ENCODE data around the gene UTP11.
"Not testable (repeated sequence)": the region's sequence is repeated elsewhere in the genome, so short reads cannot be mapped to it uniquely, and the experiment has no call there.

Gene UTP11

DNA sequence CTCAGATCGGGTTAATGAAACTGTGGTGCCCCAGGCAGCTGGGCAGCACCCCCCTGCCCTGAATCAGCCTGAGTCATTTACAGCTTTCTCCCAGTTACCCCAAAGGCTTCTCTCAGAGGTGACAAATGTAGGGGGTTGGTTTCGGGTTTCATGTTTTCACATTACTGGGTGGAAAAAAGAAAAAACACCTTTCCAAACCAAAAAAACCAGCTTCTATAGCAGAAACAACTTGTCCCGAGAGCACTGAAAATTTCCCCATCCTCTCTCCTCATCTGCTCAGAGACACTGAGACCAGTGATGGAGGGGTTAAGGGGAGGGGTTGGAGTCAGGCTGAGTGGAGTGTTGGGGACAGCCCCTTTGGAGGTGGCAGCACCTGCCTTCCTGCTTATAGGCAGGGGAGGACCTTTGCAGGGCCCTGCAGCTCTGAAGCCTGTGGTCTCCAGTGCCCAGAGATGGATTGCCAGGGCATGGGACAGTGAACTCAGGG lies 15.6 kb downstream of the UTP11 start:
- no peak for DNase-seq

DNA sequence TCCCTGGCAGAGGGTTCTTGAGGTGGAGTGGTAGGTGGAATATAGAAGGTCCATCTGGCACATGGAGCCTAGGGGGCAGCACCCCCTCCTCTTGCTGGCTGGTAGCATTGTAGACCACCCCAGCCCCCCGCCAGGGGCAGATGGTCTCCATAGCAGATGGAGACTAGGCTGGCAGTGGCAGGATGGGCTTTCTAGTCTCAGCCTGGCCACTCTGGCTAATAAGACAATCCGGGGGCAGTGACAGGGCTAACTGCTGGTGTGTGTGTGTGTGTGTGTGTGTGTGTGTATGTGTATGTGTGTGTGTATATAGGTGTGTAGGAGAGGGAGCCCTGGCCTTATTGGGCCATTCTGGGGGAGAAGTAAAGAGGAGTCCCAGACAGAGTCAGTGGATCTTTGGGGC lies 16.1 kb downstream of the UTP11 start:
- no peak for DNase-seq

GRCh38 chr1:38029081-38029681 lies 16.6 kb downstream of the UTP11 start:
- no peak for DNase-seq

GRCh38 chr1:38029685-38030511 lies 17.4 kb downstream of the UTP11 start:
- DNase-seq, result peak; percentile 37 to 49

- no peak for DNase-seq
Observed at GRCh38 chr1:38030596-38031512, 18.3 kb downstream of the UTP11 start.

- no peak for DNase-seq
Observed at GRCh38 chr1:38031513-38031866, 19.0 kb downstream of the UTP11 start.

DNA sequence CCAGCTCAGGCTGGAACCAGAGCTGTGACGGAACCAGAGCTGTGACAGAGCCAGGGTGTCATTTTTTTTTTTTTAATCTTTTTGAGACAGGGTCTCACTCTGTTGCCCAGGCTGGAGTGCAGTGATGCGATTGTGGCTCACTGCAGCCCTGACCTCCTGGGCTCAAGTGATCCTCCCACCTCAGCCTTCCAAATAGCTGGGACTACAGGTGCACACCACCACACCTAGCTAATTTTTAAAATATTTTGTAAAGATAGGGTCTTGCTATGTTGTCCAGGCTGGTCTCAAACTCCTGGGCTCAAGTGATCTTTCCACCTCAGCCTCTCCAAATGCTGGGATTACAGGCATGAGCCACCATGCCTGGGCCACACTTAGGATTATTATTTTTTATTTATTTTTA lies 20.5 kb downstream of the UTP11 start:
- DNase-seq, result not testable (repeated sequence)

DNA sequence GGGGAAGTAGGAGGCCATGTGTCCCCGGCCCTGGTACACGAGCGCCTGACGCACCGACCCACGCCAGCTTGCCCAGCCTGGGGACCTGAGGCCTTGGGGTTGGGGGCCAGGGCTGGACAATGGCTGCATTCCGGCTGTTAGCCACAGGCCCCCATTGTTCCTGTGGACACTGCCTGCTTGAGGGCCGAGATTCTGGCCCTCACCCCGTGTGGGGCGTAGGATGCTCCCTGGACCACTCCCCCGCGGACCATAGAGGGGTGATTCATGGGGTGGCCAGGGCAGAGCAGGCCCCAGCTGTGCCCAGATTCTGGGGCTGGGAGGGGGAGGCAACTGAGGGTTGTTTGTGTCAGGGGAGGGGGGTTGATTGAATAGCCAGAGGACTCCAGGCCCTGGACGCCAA lies 22.3 kb downstream of the UTP11 start:
- no peak for DNase-seq

- DNase-seq, result no peak
Observed at GRCh38 chr1:38037221-38037939, 24.8 kb downstream of the UTP11 start.

DNA sequence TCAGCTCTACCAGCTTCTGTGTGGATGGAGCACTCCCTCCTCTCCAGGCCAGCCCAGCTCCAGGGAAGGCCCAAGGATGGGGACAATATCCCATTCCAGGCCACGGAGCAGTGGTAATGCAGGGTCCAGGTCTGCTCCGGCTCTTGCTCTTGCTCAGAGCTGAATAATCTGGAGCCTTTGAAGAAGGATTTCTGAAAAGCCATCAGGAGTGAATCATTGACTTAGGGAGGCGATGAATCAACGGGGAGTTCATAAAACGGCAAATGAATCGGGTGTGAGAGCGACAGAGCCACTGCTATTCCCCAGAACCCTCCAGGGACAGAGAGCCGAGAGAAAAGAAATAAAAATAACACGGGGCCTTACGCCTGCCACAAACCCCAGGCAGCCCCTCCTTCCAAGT lies 26.3 kb downstream of the UTP11 start:
- no peak for DNase-seq

DNA sequence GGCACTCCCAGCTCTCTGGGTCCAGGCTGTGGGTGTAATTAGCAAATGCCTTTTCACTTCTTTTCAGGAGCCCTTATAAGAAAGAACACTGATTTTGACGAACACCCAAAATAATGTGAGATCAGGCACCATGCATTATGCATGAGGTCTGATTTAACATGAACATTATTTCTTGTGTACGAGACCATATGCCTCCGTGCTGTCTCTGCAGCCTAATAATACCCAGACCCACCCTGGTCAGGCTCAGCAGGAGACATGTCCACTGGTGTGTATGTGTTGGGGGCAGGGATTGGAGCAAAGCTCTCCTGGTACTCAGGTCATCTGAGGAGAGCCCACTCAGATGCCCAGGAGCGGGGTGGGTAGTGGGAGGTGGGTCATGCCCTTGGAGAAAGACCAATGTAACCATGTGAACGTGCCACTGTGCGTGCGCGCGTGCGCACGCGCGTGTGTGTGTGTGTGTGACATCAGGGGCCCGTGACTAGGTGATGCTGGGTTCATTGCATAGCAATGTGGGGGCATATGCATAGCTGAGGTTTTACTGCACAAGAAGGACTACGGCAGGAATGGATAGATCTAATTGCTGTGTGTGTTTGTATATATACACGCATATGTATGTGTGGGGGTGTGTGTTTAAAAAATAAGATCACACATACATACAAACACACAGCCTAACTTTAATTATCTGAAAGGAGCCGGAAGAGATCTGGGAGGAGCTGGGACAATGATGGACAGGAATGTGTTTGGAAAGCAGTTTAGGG lies 27.0 kb downstream of the UTP11 start:
- DNase-seq, result no peak

- DNase-seq, result no peak
Observed at GRCh38 chr1:38041936-38042834, 29.7 kb downstream of the UTP11 start.

DNA sequence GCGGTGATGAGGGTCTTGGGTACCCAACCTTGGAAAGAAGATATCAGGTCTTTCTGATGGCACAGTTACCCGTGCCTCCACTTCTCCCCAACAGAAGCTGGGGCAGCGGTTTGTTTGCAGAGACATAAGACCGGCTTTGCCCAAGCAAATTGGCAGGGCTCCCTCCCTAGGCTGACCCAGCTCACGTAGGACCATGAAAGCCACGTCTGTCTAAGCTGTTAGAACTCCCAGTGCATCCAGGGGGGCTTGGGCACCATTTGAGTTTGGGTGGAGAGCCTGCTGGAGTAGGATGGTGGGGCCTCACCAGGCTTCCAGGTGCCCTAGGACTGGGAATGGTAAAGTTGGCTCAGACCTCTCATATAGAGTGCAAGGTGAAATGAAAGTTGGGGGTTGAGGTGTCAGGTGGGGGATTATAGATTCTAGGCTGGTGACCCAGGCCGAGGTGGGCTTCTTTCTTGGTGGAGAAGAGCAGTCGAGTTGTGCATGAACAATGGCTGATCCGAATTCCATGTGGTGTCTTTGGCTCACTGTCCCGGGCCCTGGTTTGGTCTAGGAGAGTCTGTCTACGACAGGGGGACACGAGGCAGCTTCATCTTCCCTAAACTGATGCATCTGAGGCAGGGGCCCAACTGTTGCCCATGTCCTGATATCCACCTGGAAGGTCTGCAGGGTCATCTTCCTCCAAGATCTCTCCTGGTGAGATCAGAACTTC lies 30.7 kb downstream of the UTP11 start:
- DNase-seq, result no peak

DNA sequence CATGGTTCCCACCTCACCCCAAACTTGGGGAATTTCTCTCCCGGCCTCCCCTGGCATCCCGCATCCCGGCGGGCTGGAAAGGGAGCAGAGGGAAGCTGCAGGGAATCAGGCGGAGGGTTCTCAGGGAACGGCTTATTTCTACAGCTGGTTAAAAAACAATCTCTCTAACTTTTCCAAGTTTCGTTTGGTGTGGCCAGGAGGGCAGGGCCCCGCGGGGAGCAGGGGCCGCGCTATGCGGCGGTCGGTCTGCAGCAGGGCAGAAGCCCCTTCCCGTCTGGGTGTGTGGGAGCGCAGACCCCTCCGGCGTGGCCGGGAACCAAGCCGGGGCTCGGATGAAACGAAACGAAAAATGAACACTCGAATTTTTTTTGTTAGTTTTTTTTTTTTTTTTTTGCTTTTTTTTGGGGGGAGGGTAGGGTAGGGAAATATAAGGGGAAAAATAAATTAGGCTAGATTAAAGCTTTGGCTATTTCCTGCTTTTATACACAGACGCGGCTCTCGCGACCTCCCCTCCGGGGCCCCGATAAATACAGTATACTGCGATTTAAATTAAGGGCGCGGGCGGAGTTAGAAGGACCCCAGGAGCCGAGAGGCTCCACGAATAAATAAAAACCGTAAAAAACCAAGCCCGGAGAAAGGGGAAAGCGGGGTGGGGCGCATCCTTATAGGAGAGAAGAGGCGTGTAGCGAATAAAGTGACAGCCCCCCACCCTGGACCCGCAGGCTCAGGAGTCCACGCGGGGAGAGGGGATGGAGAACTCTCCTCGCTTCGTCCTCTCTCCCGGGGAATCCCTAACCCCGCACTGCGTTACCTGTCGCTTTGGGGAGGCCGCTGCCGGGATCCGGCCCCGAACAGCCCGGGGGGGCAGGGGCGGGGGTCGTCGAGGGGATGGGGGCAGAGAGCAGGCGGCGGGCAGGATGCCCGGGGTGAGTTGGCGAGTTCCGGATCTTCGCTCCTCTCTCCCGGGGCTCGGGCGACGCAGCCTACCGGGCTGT lies 32.0 kb downstream of the UTP11 start:
- DNase-seq, result no peak

- no peak for DNase-seq
Observed at GRCh38 chr1:38045401-38046332, 33.1 kb downstream of the UTP11 start.

GRCh38 chr1:38046333-38046883 lies 33.9 kb downstream of the UTP11 start, which contains the start of gene POU3F1:
POU3F1 (minus strand) TSS chr1:38046793; CDS start chr1:38046743, 50 bp downstream.
- peak in 1 of 2 donors; percentile 27 for DNase-seq

Data from CD4-positive, alpha-beta T cell treated with Interleukin-1 beta for 1 hour (primary cell).